ENCODE data around the gene SMAD2.

Gene SMAD2

DNA sequence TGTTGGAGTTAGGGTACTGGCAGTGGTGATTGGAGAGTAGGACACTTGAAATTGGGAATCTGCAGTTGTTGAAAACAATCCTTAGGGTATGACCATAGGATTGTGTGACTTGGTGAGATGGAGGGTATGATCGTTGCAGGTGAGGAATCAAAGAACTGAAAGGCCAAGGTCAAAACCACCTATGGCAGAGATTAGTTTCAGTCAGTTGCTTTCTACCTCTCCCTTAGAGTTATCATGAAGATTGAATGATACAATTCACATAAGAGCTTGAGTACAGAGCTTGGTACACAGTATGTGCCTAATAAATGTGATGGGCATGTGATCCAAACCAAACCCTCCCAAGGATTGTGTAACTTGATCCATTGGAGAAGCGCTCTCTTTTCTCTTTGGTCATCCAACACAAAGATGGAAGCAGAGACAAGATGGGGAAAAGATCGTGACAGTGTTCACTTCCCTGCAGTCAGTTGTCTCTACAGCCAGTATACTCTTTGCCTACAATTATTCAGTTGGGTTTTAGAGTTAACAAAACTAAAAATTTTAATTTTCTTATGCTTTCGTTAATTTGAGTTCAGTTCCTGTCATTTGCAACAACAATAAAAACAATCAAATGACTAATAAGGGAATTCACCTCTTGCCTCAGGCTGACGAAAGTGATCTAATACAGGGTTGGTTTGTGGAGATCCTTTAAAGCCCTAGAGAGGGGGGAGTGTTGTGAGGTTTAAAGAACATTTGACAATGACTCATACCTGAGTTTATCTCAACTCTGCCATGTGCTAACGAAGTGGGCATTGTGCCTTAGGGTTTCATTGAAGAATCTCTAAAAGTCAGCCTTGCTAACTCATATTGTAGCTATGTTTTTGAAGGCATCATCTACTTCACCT, 14.8 kb upstream of the SMAD2 start:
- Histone ChIP-seq H3K4ac (ENCODE audit: low read length) (no peak overlapping the region), H2BK15ac (ENCODE audit: low read length) (no peak overlapping the region), H3K4me2 (ENCODE audit: insufficient read depth, low read length, poor library complexity, severe bottlenecking) (no peak overlapping the region), H3K14ac (ENCODE audit: low read length) (no peak overlapping the region), H2BK12ac (ENCODE audit: low read length) (no peak overlapping the region), H3K18ac (ENCODE audit: low read length) (no peak overlapping the region), H4K8ac (ENCODE audit: low read depth, low read length) (no peak overlapping the region), H3K79me1 (ENCODE audit: low read depth, low read length) (no peaks in the 10 kb centered on the region), H3K27ac (replicated peaks; ENCODE audit: low read length) (no peak overlapping the region), H3K4me3 (ENCODE audit: low read length in 2 of 2) (no peak overlapping the region), H3K4me1 (ENCODE audit: control insufficient read depth in 2 of 2, insufficient read depth in 1 of 2, low read depth in 1 of 2, low read length in 2 of 2) (peaks cover 0 to 2% of the 10 kb centered on the region in 2 donors), H3K9ac (ENCODE audit: low read depth, low read length, poor library complexity) (no peak overlapping the region), H2BK5ac (ENCODE audit: low read length) (no peak overlapping the region), H2AFZ (ENCODE audit: low read length) (no peak overlapping the region), H2AK5ac (ENCODE audit: low read depth, low read length) (no peak overlapping the region), H3K27me3 (ENCODE audit: control insufficient read depth in 3 of 3, insufficient read depth in 3 of 3, low read depth in 1 of 3, low read length in 3 of 3) (peaks cover 0 to 11% (median 0%) of the 10 kb centered on the region in 3 experiments), H4K91ac (ENCODE audit: low read depth, low read length, poor library complexity) (no peak overlapping the region), H3K36me3 (replicated peaks in 1 of 2; ENCODE audit: control insufficient read depth in 2 of 2, insufficient read depth in 2 of 2, low read length in 2 of 2) (no peaks in the 10 kb centered on the region), H3K9me3 (replicated peaks in 1 of 2; ENCODE audit: control insufficient read depth in 2 of 2, insufficient read depth in 1 of 2, low read depth in 1 of 2, low read length in 2 of 2) (peaks cover 0 to 2% of the 10 kb centered on the region in 2 donors), H2BK120ac (ENCODE audit: low read depth, low read length) (no peak overlapping the region), H3K23ac (ENCODE audit: low read depth, low read length, poor library complexity) (no peak overlapping the region)
- DNase-seq (ENCODE audit: low spot score): no peak
- WGBS, 2 donors (ENCODE audit: extremely low coverage in 2 of 2, insufficient read length in 2 of 2, insufficient replicate concordance in 1 of 2): no CpG with 5 or more reads among the region's 6 CpGs

DNA sequence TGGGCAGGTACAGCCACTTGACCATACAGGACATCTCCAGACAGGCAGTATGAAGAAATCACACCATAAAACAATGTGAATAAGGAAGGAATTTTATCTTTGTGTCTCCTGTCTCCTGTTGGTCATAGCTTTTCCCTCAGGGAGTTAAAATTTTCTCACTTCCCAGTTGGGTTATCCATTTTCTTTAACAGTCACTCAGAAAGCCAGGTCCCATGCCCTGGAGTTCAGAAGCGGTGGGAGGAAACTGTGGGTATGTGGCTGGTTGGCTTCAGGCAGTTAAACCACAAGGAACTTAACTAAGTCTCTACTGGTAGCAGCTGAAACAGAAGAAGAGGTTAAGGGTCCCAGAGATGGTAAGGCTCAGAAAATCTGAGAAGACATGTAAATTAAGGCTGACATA, 6.5 kb upstream of the SMAD2 start:
- Histone ChIP-seq H3K27me3 (ENCODE audit: control insufficient read depth in 3 of 3, insufficient read depth in 3 of 3, low read depth in 1 of 3, low read length in 3 of 3) (no peaks in the 10 kb centered on the region), H2BK120ac (ENCODE audit: low read depth, low read length) (no peak overlapping the region), H3K9me3 (replicated peaks in 1 of 2; ENCODE audit: control insufficient read depth in 2 of 2, insufficient read depth in 1 of 2, low read depth in 1 of 2, low read length in 2 of 2) (peaks cover under 1 to 2% of the 10 kb centered on the region in 2 donors), H2BK15ac (ENCODE audit: low read length) (no peak overlapping the region), H2BK5ac (ENCODE audit: low read length) (no peak overlapping the region), H3K36me3 (replicated peaks in 1 of 2; ENCODE audit: control insufficient read depth in 2 of 2, insufficient read depth in 2 of 2, low read length in 2 of 2) (no peaks in the 10 kb centered on the region), H3K4ac (ENCODE audit: low read length) (no peak overlapping the region), H3K79me1 (ENCODE audit: low read depth, low read length) (no peaks in the 10 kb centered on the region), H4K8ac (ENCODE audit: low read depth, low read length) (no peak overlapping the region), H2AK5ac (ENCODE audit: low read depth, low read length) (no peak overlapping the region), H3K27ac (replicated peaks; ENCODE audit: low read length) (no peak overlapping the region), H3K9ac (ENCODE audit: low read depth, low read length, poor library complexity) (no peak overlapping the region), H3K18ac (ENCODE audit: low read length) (no peak overlapping the region), H3K4me2 (ENCODE audit: insufficient read depth, low read length, poor library complexity, severe bottlenecking) (no peak overlapping the region), H4K91ac (ENCODE audit: low read depth, low read length, poor library complexity) (no peak overlapping the region), H3K14ac (ENCODE audit: low read length) (no peak overlapping the region), H3K23ac (ENCODE audit: low read depth, low read length, poor library complexity) (no peak overlapping the region), H3K4me3 (ENCODE audit: low read length in 2 of 2) (no peak overlapping the region), H2AFZ (ENCODE audit: low read length) (no peak overlapping the region), H2BK12ac (ENCODE audit: low read length) (no peak overlapping the region), H3K4me1 (ENCODE audit: control insufficient read depth in 2 of 2, insufficient read depth in 1 of 2, low read depth in 1 of 2, low read length in 2 of 2) (peaks cover 11 to 14% of the 10 kb centered on the region in 2 donors)
- WGBS, 2 donors (ENCODE audit: extremely low coverage in 2 of 2, insufficient read length in 2 of 2, insufficient replicate concordance in 1 of 2): no CpG with 5 or more reads among the region's 1 CpG
- DNase-seq (ENCODE audit: low spot score): no peak

DNA sequence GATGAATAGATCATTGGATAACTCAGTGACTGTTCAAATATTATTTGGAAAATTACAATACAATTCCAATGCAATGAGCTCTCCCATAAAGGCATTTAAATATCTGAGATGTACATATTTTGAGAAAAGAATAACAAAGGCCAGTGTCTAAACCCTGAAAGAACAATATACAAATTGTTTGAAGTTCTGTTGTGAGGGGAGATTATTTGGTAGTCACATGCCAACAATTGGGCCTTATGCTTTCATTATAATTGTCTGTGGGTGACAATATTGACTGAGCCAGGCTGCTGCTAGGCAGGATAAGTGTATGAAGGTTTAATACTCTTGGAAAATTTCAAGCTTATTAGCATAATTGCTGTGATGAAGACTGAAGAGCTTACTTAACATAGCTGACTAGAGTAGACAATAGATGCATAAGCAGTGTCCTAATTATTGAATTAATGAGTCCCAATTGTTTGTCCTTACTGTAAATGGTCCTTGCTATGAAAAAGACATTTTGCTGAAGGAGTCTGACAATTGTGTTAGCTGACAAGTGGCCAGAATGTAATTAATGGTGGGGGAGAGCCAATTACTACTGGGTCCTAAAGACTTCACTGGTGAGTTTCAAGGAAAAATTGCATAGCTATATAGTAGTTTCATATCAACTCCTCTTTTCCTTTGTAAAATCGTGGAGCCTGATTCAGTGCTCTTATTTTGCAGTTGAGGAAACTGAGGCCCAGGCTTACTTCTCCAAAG, 5.0 kb upstream of the SMAD2 start:
- peaks cover 11 to 14% of the 10 kb centered on the region in 2 donors for H3K4me1 ChIP-seq (ENCODE audit: control insufficient read depth in 2 of 2, insufficient read depth in 1 of 2, low read depth in 1 of 2, low read length in 2 of 2)

DNA sequence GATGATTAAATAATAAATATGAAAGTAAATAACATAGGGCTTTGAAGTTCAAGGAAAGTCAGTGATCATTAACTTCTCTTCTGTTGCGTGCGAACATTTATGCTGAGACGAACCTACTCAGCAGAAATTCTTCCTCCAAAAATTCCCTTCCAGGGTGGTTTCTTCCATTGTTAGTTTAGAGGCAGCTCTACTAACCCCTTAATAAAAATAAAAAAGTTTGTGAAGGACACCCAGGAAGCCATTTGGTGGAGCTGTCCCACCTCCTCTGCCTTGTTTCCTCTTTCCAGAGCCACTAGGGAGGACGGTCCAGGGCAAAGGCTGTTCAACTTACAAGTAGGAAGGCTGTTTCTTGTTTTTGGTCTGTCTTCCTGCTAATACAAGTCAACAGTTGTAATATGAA, 2.1 kb upstream of the SMAD2 start:
- Histone ChIP-seq H3K4me2 (ENCODE audit: insufficient read depth, low read length, poor library complexity, severe bottlenecking) (no peak overlapping the region), H3K9me3 (replicated peaks in 1 of 2; ENCODE audit: control insufficient read depth in 2 of 2, insufficient read depth in 1 of 2, low read depth in 1 of 2, low read length in 2 of 2) (peaks cover 0 to 3% of the 10 kb centered on the region in 2 donors), H2AFZ (ENCODE audit: low read length) (no peak overlapping the region), H2BK120ac (ENCODE audit: low read depth, low read length) (no peak overlapping the region), H2BK12ac (ENCODE audit: low read length) (no peak overlapping the region), H3K23ac (ENCODE audit: low read depth, low read length, poor library complexity) (no peak overlapping the region), H2BK15ac (ENCODE audit: low read length) (no peak overlapping the region), H3K14ac (ENCODE audit: low read length) (no peak overlapping the region), H3K36me3 (replicated peaks in 1 of 2; ENCODE audit: control insufficient read depth in 2 of 2, insufficient read depth in 2 of 2, low read length in 2 of 2) (no peaks in the 10 kb centered on the region), H3K4me1 (ENCODE audit: control insufficient read depth in 2 of 2, insufficient read depth in 1 of 2, low read depth in 1 of 2, low read length in 2 of 2) (peaks cover 7 to 10% of the 10 kb centered on the region in 2 donors), H3K4me3 (ENCODE audit: low read length in 2 of 2) (no peak overlapping the region), H4K8ac (ENCODE audit: low read depth, low read length) (no peak overlapping the region), H2BK5ac (ENCODE audit: low read length) (no peak overlapping the region), H2AK5ac (ENCODE audit: low read depth, low read length) (no peak overlapping the region), H4K91ac (ENCODE audit: low read depth, low read length, poor library complexity) (no peak overlapping the region), H3K27ac (replicated peaks; ENCODE audit: low read length) (no peak overlapping the region), H3K79me1 (ENCODE audit: low read depth, low read length) (no peaks in the 10 kb centered on the region), H3K4ac (ENCODE audit: low read length) (no peak overlapping the region), H3K18ac (ENCODE audit: low read length) (no peak overlapping the region), H3K27me3 (ENCODE audit: control insufficient read depth in 3 of 3, insufficient read depth in 3 of 3, low read depth in 1 of 3, low read length in 3 of 3) (no peaks in the 10 kb centered on the region), H3K9ac (ENCODE audit: low read depth, low read length, poor library complexity) (no peak overlapping the region)
- WGBS, 2 donors (ENCODE audit: extremely low coverage in 2 of 2, insufficient read length in 2 of 2, insufficient replicate concordance in 1 of 2): no CpG with 5 or more reads among the region's 4 CpGs
- DNase-seq (ENCODE audit: low spot score): no peak

More for the DNA sequence above, 5.0 kb upstream of the SMAD2 start:
- H3K18ac ChIP-seq (ENCODE audit: low read length): no peak overlapping the region
- H3K4me3 ChIP-seq (ENCODE audit: low read length in 2 of 2): no peak overlapping the region
- H3K4ac ChIP-seq (ENCODE audit: low read length): no peak overlapping the region
- no peaks in the 10 kb centered on the region for H3K27me3 ChIP-seq (ENCODE audit: control insufficient read depth in 3 of 3, insufficient read depth in 3 of 3, low read depth in 1 of 3, low read length in 3 of 3)
- H3K23ac ChIP-seq (ENCODE audit: low read depth, low read length, poor library complexity): no peak overlapping the region
- H4K8ac ChIP-seq (ENCODE audit: low read depth, low read length): no peak overlapping the region
- H2AK5ac ChIP-seq (ENCODE audit: low read depth, low read length): no peak overlapping the region
- H3K36me3 ChIP-seq (replicated peaks in 1 of 2; ENCODE audit: control insufficient read depth in 2 of 2, insufficient read depth in 2 of 2, low read length in 2 of 2): no peaks in the 10 kb centered on the region
- H3K27ac ChIP-seq (replicated peaks; ENCODE audit: low read length): no peak overlapping the region
- H3K14ac ChIP-seq (ENCODE audit: low read length): no peak overlapping the region
- no peak overlapping the region for H2BK15ac ChIP-seq (ENCODE audit: low read length)
- H3K4me2 ChIP-seq (ENCODE audit: insufficient read depth, low read length, poor library complexity, severe bottlenecking): no peak overlapping the region
- H2BK120ac ChIP-seq (ENCODE audit: low read depth, low read length): no peak overlapping the region
- peaks cover 0 to 3% of the 10 kb centered on the region in 2 donors for H3K9me3 ChIP-seq (replicated peaks in 1 of 2; ENCODE audit: control insufficient read depth in 2 of 2, insufficient read depth in 1 of 2, low read depth in 1 of 2, low read length in 2 of 2)
- no peaks in the 10 kb centered on the region for H3K79me1 ChIP-seq (ENCODE audit: low read depth, low read length)
- no peak overlapping the region for H3K9ac ChIP-seq (ENCODE audit: low read depth, low read length, poor library complexity)
- no peak overlapping the region for H2AFZ ChIP-seq (ENCODE audit: low read length)
- DNase-seq (ENCODE audit: low spot score): no peak
- WGBS, 2 donors (ENCODE audit: extremely low coverage in 2 of 2, insufficient read length in 2 of 2, insufficient replicate concordance in 1 of 2): no CpG with 5 or more reads among the region's 1 CpG
- no peak overlapping the region for H2BK5ac ChIP-seq (ENCODE audit: low read length)
- no peak overlapping the region for H2BK12ac ChIP-seq (ENCODE audit: low read length)
- H4K91ac ChIP-seq (ENCODE audit: low read depth, low read length, poor library complexity): no peak overlapping the region
